22Rv1 (cell line): ENCODE results near the gene SH3BP4.

Experiments
- ZFX ChIP-seq: fragments of 450-650 bp; IDR thresholded peaks from 2 replicates; pipeline ENCODE4 v1.6.1; 2017; ENCODE audit warnings: antibody characterized with exemption, borderline replicate concordance
- TF ChIP-seq, protein P1 (sequence below): fragments of 450-650 bp; IDR thresholded peaks from 2 replicates; pipeline ENCODE4 v1.5.1; 2017; ENCODE audit warnings: mild to moderate bottlenecking

DNA sequence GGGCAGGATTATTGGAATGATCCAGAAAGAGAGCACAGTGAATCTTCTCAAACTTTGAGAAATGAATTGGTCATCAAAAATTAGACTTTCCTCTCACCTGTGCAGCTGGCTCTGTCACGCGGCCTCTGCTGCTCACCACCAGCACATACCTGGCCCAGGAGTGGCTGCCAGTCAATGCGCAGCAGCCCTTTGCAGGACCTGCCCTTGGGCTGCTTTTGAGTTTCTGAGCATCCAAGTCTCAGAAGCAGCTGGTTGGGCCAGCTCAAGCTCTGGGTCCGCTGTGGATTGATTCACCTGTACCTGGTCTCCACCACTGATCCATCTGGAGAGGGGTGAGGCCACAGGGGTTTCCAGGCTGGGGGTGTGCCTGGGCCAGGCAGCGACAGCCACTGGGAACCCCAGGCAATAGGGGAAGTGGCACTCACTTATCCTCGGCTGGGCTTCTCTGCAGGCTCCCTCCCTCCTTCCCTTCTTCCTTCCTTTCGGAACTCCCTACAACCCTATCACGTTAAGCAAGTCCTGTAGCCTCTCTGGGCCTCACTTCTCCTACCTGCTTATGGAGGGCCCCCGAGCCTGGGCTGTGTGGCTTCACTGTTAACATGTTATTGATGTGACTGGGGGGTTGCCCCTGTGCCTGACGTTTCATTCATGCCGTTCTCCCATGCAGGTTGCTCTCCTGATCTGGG lies 48.1 kb downstream of the SH3BP4 start:
- TF ChIP-seq, protein P1, sequence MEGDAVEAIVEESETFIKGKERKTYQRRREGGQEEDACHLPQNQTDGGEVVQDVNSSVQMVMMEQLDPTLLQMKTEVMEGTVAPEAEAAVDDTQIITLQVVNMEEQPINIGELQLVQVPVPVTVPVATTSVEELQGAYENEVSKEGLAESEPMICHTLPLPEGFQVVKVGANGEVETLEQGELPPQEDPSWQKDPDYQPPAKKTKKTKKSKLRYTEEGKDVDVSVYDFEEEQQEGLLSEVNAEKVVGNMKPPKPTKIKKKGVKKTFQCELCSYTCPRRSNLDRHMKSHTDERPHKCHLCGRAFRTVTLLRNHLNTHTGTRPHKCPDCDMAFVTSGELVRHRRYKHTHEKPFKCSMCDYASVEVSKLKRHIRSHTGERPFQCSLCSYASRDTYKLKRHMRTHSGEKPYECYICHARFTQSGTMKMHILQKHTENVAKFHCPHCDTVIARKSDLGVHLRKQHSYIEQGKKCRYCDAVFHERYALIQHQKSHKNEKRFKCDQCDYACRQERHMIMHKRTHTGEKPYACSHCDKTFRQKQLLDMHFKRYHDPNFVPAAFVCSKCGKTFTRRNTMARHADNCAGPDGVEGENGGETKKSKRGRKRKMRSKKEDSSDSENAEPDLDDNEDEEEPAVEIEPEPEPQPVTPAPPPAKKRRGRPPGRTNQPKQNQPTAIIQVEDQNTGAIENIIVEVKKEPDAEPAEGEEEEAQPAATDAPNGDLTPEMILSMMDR, result no peak
- TF ChIP-seq ZFX, result no peak
